ENCODE data around the gene DKC1.

DNA sequence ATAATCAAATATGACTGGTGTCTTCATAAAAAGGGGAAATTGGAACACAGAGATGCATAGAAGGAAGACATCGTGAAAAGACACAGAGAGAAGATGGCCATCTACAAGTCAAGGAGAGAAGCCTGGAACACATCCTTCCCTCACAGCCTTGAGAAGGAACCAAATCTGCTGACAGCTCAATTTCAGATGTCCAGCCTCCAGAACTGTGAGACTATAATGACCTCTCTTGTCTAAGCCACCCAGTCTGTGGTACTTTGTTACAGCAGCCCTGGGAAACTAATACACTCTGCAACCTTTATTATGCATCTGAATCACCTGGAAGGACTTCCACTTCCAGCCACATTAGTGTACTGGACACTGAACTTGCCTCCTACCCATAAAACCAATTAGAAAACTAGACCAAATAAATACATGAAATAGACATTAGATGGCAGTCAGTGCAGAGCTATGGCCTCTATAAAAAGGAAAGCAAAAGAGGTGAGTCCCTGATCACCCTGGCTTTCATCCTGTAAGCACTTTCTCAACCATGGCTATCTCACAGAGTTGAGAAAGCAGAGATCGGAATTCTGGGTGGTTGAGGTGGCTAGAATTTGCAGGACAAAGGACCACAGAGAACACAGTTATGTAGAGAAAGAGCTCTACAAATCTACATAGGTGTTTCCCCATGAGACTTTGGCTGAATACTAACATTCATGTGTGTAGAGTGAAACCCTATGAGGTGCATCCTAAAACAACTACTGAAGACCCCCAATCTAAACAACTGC lies 37.5 kb upstream of the DKC1 start:
- TF ChIP-seq, protein P1, sequence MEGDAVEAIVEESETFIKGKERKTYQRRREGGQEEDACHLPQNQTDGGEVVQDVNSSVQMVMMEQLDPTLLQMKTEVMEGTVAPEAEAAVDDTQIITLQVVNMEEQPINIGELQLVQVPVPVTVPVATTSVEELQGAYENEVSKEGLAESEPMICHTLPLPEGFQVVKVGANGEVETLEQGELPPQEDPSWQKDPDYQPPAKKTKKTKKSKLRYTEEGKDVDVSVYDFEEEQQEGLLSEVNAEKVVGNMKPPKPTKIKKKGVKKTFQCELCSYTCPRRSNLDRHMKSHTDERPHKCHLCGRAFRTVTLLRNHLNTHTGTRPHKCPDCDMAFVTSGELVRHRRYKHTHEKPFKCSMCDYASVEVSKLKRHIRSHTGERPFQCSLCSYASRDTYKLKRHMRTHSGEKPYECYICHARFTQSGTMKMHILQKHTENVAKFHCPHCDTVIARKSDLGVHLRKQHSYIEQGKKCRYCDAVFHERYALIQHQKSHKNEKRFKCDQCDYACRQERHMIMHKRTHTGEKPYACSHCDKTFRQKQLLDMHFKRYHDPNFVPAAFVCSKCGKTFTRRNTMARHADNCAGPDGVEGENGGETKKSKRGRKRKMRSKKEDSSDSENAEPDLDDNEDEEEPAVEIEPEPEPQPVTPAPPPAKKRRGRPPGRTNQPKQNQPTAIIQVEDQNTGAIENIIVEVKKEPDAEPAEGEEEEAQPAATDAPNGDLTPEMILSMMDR (IDR thresholded peaks at IDR 0.05), result no peak
- TF ChIP-seq EP300 (IDR thresholded peaks at IDR 0.05) (no peak), POLR2A (IDR thresholded peaks at IDR 0.05) (no peak)
